ENCODE results near the gene HAND1. TPM values are rescaled to one million over a fixed set of nuclear protein-coding genes. Genes with fewer than 3 reads are reported as not detected.

Gene HAND1
- total and polyA plus RNA-seq, 12 donors: 0.94 to 6.8 (median 2.4) TPM; not detected in 5

GRCh38 chr5:154472871-154473580 lies 5.0 kb downstream of the HAND1 start:
- WGBS, 4 donors: 9 to 18% (median 11%) methylated on average over 21 to 35 of the region's 35 CpGs
- no peak for TF ChIP-seq POLR2A (IDR thresholded peaks at IDR 0.05)
- TF ChIP-seq, protein P1, sequence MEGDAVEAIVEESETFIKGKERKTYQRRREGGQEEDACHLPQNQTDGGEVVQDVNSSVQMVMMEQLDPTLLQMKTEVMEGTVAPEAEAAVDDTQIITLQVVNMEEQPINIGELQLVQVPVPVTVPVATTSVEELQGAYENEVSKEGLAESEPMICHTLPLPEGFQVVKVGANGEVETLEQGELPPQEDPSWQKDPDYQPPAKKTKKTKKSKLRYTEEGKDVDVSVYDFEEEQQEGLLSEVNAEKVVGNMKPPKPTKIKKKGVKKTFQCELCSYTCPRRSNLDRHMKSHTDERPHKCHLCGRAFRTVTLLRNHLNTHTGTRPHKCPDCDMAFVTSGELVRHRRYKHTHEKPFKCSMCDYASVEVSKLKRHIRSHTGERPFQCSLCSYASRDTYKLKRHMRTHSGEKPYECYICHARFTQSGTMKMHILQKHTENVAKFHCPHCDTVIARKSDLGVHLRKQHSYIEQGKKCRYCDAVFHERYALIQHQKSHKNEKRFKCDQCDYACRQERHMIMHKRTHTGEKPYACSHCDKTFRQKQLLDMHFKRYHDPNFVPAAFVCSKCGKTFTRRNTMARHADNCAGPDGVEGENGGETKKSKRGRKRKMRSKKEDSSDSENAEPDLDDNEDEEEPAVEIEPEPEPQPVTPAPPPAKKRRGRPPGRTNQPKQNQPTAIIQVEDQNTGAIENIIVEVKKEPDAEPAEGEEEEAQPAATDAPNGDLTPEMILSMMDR (IDR thresholded peaks at IDR 0.05): no peak

DNA sequence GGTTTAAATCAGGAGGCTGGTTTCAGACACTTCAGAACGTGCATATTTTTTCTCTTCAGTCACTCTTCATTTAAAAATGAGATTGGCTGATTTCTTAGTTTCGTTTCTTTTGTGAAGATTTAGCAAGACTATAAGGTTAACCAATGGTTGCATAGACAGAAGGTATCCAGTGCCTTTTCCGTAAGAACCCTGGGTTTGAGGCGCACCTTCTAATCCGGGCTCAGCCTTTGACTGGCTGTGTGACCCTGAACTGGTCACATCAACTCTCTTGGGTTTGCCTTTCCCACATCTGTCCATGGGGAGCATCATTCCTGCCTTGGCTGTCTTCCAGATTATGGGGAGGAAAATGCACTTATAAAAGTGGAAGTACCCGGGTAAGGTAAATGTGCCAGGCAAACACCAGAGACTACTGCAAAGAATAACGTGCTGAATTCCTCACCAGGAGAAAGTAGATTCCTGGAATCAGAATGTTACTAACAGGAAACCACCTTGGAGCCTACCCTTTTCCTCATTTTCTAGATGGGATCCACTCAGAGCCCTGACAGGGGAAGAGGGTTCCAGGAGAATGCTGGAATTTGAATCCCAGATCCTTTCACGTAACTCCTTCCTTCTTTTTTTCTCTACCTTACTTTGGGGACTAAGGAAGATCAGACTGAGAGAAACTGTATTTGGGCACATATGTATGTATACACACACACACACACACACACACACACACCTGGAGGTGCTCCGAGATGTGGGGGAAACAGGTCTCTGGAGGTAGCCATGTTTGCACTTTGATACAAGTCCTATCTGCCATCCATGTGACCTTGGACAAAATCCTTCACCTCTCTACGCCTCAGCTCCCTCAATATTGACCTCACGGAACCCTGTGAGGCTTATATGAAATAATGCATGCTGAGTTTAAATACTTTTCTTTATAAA lies 6.8 kb downstream of the HAND1 start:
- DNase-seq: no peak
- H3K9me3 ChIP-seq (replicated peaks in 1 of 3): no peaks in the 10 kb centered on the region
- H3K4me1 ChIP-seq (replicated peaks in 1 of 2): no peaks in the 10 kb centered on the region
- H3K36me3 ChIP-seq (replicated peaks in 1 of 2): no peaks in the 10 kb centered on the region
- no peak overlapping the region for H3K27ac ChIP-seq
- H3K27me3 ChIP-seq: peaks cover 62% of the 10 kb centered on the region
- 25 to 33% (median 26%) methylated on average over 11 of the region's 11 CpGs for WGBS, 4 donors
- intact Hi-C loops (cut with DNase I): no loop called here
- TF ChIP-seq, protein P1 (IDR thresholded peaks at IDR 0.05): no peak
- no peak for TF ChIP-seq POLR2A (IDR thresholded peaks at IDR 0.05)
- H3K4me3 ChIP-seq: no peak overlapping the region

More at GRCh38 chr5:154472871-154473580, 5.0 kb downstream of the HAND1 start:
- Histone ChIP-seq H3K27me3 (peaks cover 80% of the 10 kb centered on the region), H3K4me3 (no peak overlapping the region), H3K9me3 (replicated peaks in 1 of 3) (no peaks in the 10 kb centered on the region), H3K4me1 (replicated peaks in 1 of 2) (peaks cover 0 to 10% of the 10 kb centered on the region in 2 donors), H3K27ac (no peak overlapping the region), H3K36me3 (replicated peaks in 1 of 2) (no peaks in the 10 kb centered on the region)
- intact Hi-C loops (cut with DNase I): no loop called here
- no peak for DNase-seq

DNA sequence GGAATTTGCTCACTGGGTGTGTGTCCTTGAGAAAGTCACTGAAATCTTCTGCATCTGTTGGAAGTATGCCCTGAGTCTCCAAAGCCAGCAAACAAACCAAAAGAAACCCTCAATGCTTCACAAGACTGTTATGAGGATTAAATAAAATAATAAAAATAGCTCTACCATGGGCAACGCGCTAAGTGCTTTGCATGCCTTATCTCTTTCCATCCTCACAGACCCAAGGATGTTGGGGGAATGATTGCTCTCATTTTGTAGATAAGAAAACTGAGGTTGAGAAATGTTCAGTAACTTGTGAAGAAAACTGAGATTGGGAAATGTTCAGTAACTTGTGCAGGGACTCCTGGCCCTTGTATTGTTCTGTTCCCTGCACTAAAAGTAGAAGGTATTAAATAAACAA lies 7.9 kb downstream of the HAND1 start:
- 22 to 26% (median 25%) methylated on average over 2 of the region's 2 CpGs for WGBS, 4 donors
- intact Hi-C loops (cut with DNase I): no loop called here
- Histone ChIP-seq H3K27ac (no peak overlapping the region), H3K4me1 (replicated peaks in 1 of 2) (no peaks in the 10 kb centered on the region), H3K9me3 (replicated peaks in 1 of 3) (no peaks in the 10 kb centered on the region), H3K4me3 (no peak overlapping the region), H3K27me3 (peaks cover 52% of the 10 kb centered on the region), H3K36me3 (replicated peaks in 1 of 2) (no peaks in the 10 kb centered on the region)
- DNase-seq: no peak
- TF ChIP-seq, protein P1 (IDR thresholded peaks at IDR 0.05): no peak

- DNase-seq: peak; percentile 62 to 93 (median 79)
- H3K27me3 ChIP-seq: peaks cover 31% of the 10 kb centered on the region
- no peak overlapping the region for H3K4me3 ChIP-seq
- no peak overlapping the region for H3K27ac ChIP-seq
- H3K9me3 ChIP-seq (replicated peaks in 1 of 3): no peaks in the 10 kb centered on the region
- WGBS, 4 donors: 32 to 38% (median 34%) methylated on average over 18 of the region's 18 CpGs
- TF ChIP-seq, protein P1 (IDR thresholded peaks at IDR 0.05): peak; percentile 65 to 97 (median 82)
- no peak for TF ChIP-seq POLR2A (IDR thresholded peaks at IDR 0.05)
- no peaks in the 10 kb centered on the region for H3K36me3 ChIP-seq (replicated peaks in 1 of 2)
- no peaks in the 10 kb centered on the region for H3K4me1 ChIP-seq (replicated peaks in 1 of 2)
- intact Hi-C loops (cut with DNase I): loop anchor here (5.0 kb wide), 1 partner anchor 139 kb away; no protein-coding TSS in a partner anchor
These were observed 10.2 kb downstream of the HAND1 start for GRCh38 chr5:154467655-154468354.

Data from adrenal gland (tissue), 12 donors.